Activated T-cell treated with anti-CD3 and anti-CD28 coated beads, Interleukin-2, amount 50 U/mL, for 24 hours (primary cell): ENCODE measurements around the gene SHE.

Experiments
- DNase-seq: peaks from one replicate; pipeline ENCODE4 v3.0.0-alpha.2; 2020
- H3K27ac Mint-ChIP-seq: 2 replicates; pipeline ENCODE4 v1.8.0; 2020; ENCODE audit warnings: mild to moderate bottlenecking, mixed read lengths
- H3K27me3 Mint-ChIP-seq: 2 replicates; pipeline ENCODE4 v1.8.0; 2020; ENCODE audit warnings: mixed read lengths
- H3K36me3 Mint-ChIP-seq: 2 replicates; pipeline ENCODE4 v1.8.0; 2020; ENCODE audit warnings: low read depth, mixed read lengths
- H3K4me1 Mint-ChIP-seq: 2 replicates; pipeline ENCODE4 v1.8.0; 2020; ENCODE audit warnings: low read depth, mixed read lengths
- H3K4me3 Mint-ChIP-seq: 2 replicates; pipeline ENCODE4 v1.8.0; 2020; ENCODE audit warnings: mild to moderate bottlenecking, moderate library complexity, mixed read lengths
- H3K9me3 Mint-ChIP-seq: 2 replicates; pipeline ENCODE4 v1.8.0; 2020; ENCODE audit warnings: mixed read lengths

Gene SHE

GRCh38 chr1:154529308-154529707 is 27.1 kb upstream of the SHE start:
- DNase-seq: no peak
- no peaks in the 10 kb centered on the region for H3K9me3 Mint-ChIP-seq
- no peak overlapping the region for H3K27ac Mint-ChIP-seq
- no peaks in the 10 kb centered on the region for H3K36me3 Mint-ChIP-seq
- H3K4me1 Mint-ChIP-seq: no peaks in the 10 kb centered on the region
- peaks cover 2% of the 10 kb centered on the region for H3K27me3 Mint-ChIP-seq
- H3K4me3 Mint-ChIP-seq: no peak overlapping the region

- no peaks in the 10 kb centered on the region for H3K9me3 Mint-ChIP-seq
Measured at GRCh38 chr1:154527192-154527591, 25.0 kb upstream of the SHE start.

GRCh38 chr1:154524881-154525280 is 22.7 kb upstream of the SHE start:
- H3K9me3 Mint-ChIP-seq: no peaks in the 10 kb centered on the region
- no peak overlapping the region for H3K4me3 Mint-ChIP-seq
- H3K27ac Mint-ChIP-seq: no peak overlapping the region
- no peaks in the 10 kb centered on the region for H3K36me3 Mint-ChIP-seq
- H3K27me3 Mint-ChIP-seq: peaks cover 3% of the 10 kb centered on the region
- H3K4me1 Mint-ChIP-seq: peaks cover 3% of the 10 kb centered on the region
- DNase-seq: no peak

More at GRCh38 chr1:154527192-154527591, 25.0 kb upstream of the SHE start:
- H3K4me1 Mint-ChIP-seq: no peaks in the 10 kb centered on the region
- H3K27ac Mint-ChIP-seq: no peak overlapping the region
- no peaks in the 10 kb centered on the region for H3K36me3 Mint-ChIP-seq
- no peak for DNase-seq
- H3K27me3 Mint-ChIP-seq: peaks cover 3% of the 10 kb centered on the region
- no peak overlapping the region for H3K4me3 Mint-ChIP-seq

- no peaks in the 10 kb centered on the region for H3K9me3 Mint-ChIP-seq
Measured at GRCh38 chr1:154521695-154522094, 19.5 kb upstream of the SHE start.

GRCh38 chr1:154520333-154520732 is 18.1 kb upstream of the SHE start:
- Mint-ChIP-seq H3K4me3 (no peak overlapping the region), H3K27ac (no peak overlapping the region), H3K27me3 (peaks cover 7% of the 10 kb centered on the region), H3K9me3 (no peaks in the 10 kb centered on the region), H3K4me1 (peaks cover 3% of the 10 kb centered on the region), H3K36me3 (no peaks in the 10 kb centered on the region)
- DNase-seq: no peak

More at GRCh38 chr1:154521695-154522094, 19.5 kb upstream of the SHE start:
- DNase-seq: no peak
- no peak overlapping the region for H3K4me3 Mint-ChIP-seq
- H3K27me3 Mint-ChIP-seq: peaks cover 7% of the 10 kb centered on the region
- H3K4me1 Mint-ChIP-seq: peaks cover 3% of the 10 kb centered on the region
- H3K36me3 Mint-ChIP-seq: no peaks in the 10 kb centered on the region
- no peak overlapping the region for H3K27ac Mint-ChIP-seq

- H3K36me3 Mint-ChIP-seq: no peaks in the 10 kb centered on the region
- H3K4me1 Mint-ChIP-seq: peaks cover 3% of the 10 kb centered on the region
- peaks cover 7% of the 10 kb centered on the region for H3K27me3 Mint-ChIP-seq
- no peaks in the 10 kb centered on the region for H3K9me3 Mint-ChIP-seq
- no peak overlapping the region for H3K4me3 Mint-ChIP-seq
- no peak overlapping the region for H3K27ac Mint-ChIP-seq
- no peak for DNase-seq
Measured at GRCh38 chr1:154519591-154519991, 17.4 kb upstream of the SHE start.

- peaks cover 3% of the 10 kb centered on the region for H3K4me1 Mint-ChIP-seq
- no peaks in the 10 kb centered on the region for H3K36me3 Mint-ChIP-seq
- no peak overlapping the region for H3K4me3 Mint-ChIP-seq
- no peaks in the 10 kb centered on the region for H3K9me3 Mint-ChIP-seq
- peaks cover 6% of the 10 kb centered on the region for H3K27me3 Mint-ChIP-seq
- no peak for DNase-seq
- H3K27ac Mint-ChIP-seq: no peak overlapping the region
Measured at GRCh38 chr1:154517661-154518060, 15.4 kb upstream of the SHE start.

GRCh38 chr1:154514066-154514553 is 11.9 kb upstream of the SHE start:
- no peak for DNase-seq
- H3K4me3 Mint-ChIP-seq: no peak overlapping the region
- H3K36me3 Mint-ChIP-seq: no peaks in the 10 kb centered on the region
- H3K27me3 Mint-ChIP-seq: peaks cover 15% of the 10 kb centered on the region
- no peaks in the 10 kb centered on the region for H3K9me3 Mint-ChIP-seq
- H3K4me1 Mint-ChIP-seq: no peaks in the 10 kb centered on the region
- no peak overlapping the region for H3K27ac Mint-ChIP-seq

- Mint-ChIP-seq H3K9me3 (no peaks in the 10 kb centered on the region), H3K36me3 (no peaks in the 10 kb centered on the region), H3K27me3 (peaks cover 23% of the 10 kb centered on the region), H3K27ac (no peak overlapping the region), H3K4me1 (no peaks in the 10 kb centered on the region), H3K4me3 (no peak overlapping the region)
- no peak for DNase-seq
Measured at GRCh38 chr1:154512760-154513159, 10.5 kb upstream of the SHE start.

GRCh38 chr1:154503898-154504297 is 1.7 kb upstream of the SHE start:
- H3K27me3 Mint-ChIP-seq: peaks cover 84% of the 10 kb centered on the region
- no peak overlapping the region for H3K4me3 Mint-ChIP-seq
- no peak for DNase-seq
- no peak overlapping the region for H3K27ac Mint-ChIP-seq
- no peaks in the 10 kb centered on the region for H3K36me3 Mint-ChIP-seq
- peaks cover 15% of the 10 kb centered on the region for H3K4me1 Mint-ChIP-seq
- H3K9me3 Mint-ChIP-seq: no peaks in the 10 kb centered on the region

- Mint-ChIP-seq H3K9me3 (no peaks in the 10 kb centered on the region), H3K4me3 (peak overlapping the region; percentile 43), H3K4me1 (peaks cover 20% of the 10 kb centered on the region), H3K36me3 (no peaks in the 10 kb centered on the region), H3K27me3 (peaks cover 78% of the 10 kb centered on the region), H3K27ac (no peak overlapping the region)
- DNase-seq: no peak
Measured at GRCh38 chr1:154502744-154503115, 518 bp upstream of the SHE start.

GRCh38 chr1:154501423-154502065 is 668 bp downstream of the SHE start:
- Mint-ChIP-seq H3K4me1 (peaks cover 29% of the 10 kb centered on the region), H3K4me3 (no peak overlapping the region), H3K27ac (no peak overlapping the region), H3K9me3 (no peaks in the 10 kb centered on the region), H3K36me3 (no peaks in the 10 kb centered on the region), H3K27me3 (peaks cover 66% of the 10 kb centered on the region)
- peak; percentile 36 for DNase-seq

GRCh38 chr1:154500533-154500932 is 1.7 kb downstream of the SHE start:
- H3K4me3 Mint-ChIP-seq: no peak overlapping the region
- peaks cover 56% of the 10 kb centered on the region for H3K27me3 Mint-ChIP-seq
- H3K36me3 Mint-ChIP-seq: no peaks in the 10 kb centered on the region
- H3K27ac Mint-ChIP-seq: no peak overlapping the region
- DNase-seq: no peak
- no peaks in the 10 kb centered on the region for H3K9me3 Mint-ChIP-seq
- peaks cover 36% of the 10 kb centered on the region for H3K4me1 Mint-ChIP-seq

- Mint-ChIP-seq H3K27ac (no peak overlapping the region), H3K4me1 (peaks cover 38% of the 10 kb centered on the region), H3K9me3 (no peaks in the 10 kb centered on the region), H3K27me3 (peaks cover 48% of the 10 kb centered on the region), H3K36me3 (no peaks in the 10 kb centered on the region), H3K4me3 (no peak overlapping the region)
- DNase-seq: no peak
Measured at GRCh38 chr1:154499446-154499845, 2.8 kb downstream of the SHE start.

GRCh38 chr1:154497026-154497806 is 5.0 kb downstream of the SHE start:
- Mint-ChIP-seq H3K4me1 (peaks cover 53% of the 10 kb centered on the region), H3K36me3 (no peaks in the 10 kb centered on the region), H3K27me3 (peaks cover 29% of the 10 kb centered on the region), H3K9me3 (no peaks in the 10 kb centered on the region), H3K27ac (peak overlapping the region; percentile 83), H3K4me3 (peak overlapping the region; percentile 21)
- DNase-seq: no peak
